ENCODE results near the gene MAPK8. TPM values are rescaled to one million over a fixed set of nuclear protein-coding genes. Genes with fewer than 3 reads are reported as not detected.

MAPK8 gene
- polyA plus RNA-seq, 3 donors, result 18.4 to 21.1 (median 18.5) TPM

- Histone ChIP-seq H3K79me2 (ENCODE audit: insufficient read depth, low read length) (no peaks in the 10 kb centered on the region), H3K36me3 (replicated peaks in 1 of 2; ENCODE audit: control insufficient read depth in 1 of 2, insufficient read depth in 2 of 2, low read length in 2 of 2) (peaks cover 9 to 37% of the 10 kb centered on the region in 2 donors), H3K4me1 (ENCODE audit: control insufficient read depth in 1 of 2, insufficient read depth in 2 of 2, low read length in 2 of 2) (no peaks in the 10 kb centered on the region), H3K27ac (ENCODE audit: low read depth in 1 of 2, low read length in 2 of 2) (no peak overlapping the region), H3K9me3 (replicated peaks in 1 of 2; ENCODE audit: control insufficient read depth in 1 of 2, insufficient read depth in 1 of 2, low read length in 2 of 2) (no peaks in the 10 kb centered on the region), H3K4me2 (replicated peaks; ENCODE audit: extremely low read depth, low read length, poor library complexity, severe bottlenecking) (no peak overlapping the region), H2AFZ (ENCODE audit: insufficient read depth, low read depth, low read length, poor library complexity, severe bottlenecking) (no peak overlapping the region), H3K9ac (ENCODE audit: insufficient read depth, low read length, poor library complexity, severe bottlenecking) (no peak overlapping the region), H3K4me3 (replicated peaks in 1 of 3; ENCODE audit: low read depth in 2 of 3, low read length in 3 of 3) (no peak overlapping the region), H3K27me3 (ENCODE audit: control insufficient read depth in 2 of 2, insufficient read depth in 2 of 2, low read length in 2 of 2) (no peaks in the 10 kb centered on the region), H4K20me1 (ENCODE audit: insufficient read depth, low read length) (no peaks in the 10 kb centered on the region)
- TF ChIP-seq CTCF (IDR thresholded peaks at IDR 0.05), result no peak
- H3K4me3 Mint-ChIP-seq, result no peak overlapping the region
- H3K27ac Mint-ChIP-seq, result no peak overlapping the region
- intact Hi-C loops (cut with micrococcal nuclease), result no loop called here
- WGBS (ENCODE audit: insufficient coverage), result no CpG with 5 or more reads among the region's 1 CpG
- H3K4me1 Mint-ChIP-seq, result no peaks in the 10 kb centered on the region
- no peaks in the 10 kb centered on the region for H3K9me3 Mint-ChIP-seq
- DNase-seq, result no peak
- peaks cover 39 to 50% of the 10 kb centered on the region in 2 donors for H3K36me3 Mint-ChIP-seq
- H3K27me3 Mint-ChIP-seq (ENCODE audit: low read depth in 3 of 3), result no peaks in the 10 kb centered on the region
These were observed 122.8 kb downstream of the MAPK8 start for GRCh38 chr10:48429309-48429708.

GRCh38 chr10:48430402-48430993 lies 124.0 kb downstream of the MAPK8 start:
- no CpG with 5 or more reads among the region's 4 CpGs for WGBS (ENCODE audit: insufficient coverage)
- Histone ChIP-seq H4K20me1 (ENCODE audit: insufficient read depth, low read length) (no peaks in the 10 kb centered on the region), H2AFZ (ENCODE audit: insufficient read depth, low read depth, low read length, poor library complexity, severe bottlenecking) (no peak overlapping the region), H3K79me2 (ENCODE audit: insufficient read depth, low read length) (no peaks in the 10 kb centered on the region), H3K9ac (ENCODE audit: insufficient read depth, low read length, poor library complexity, severe bottlenecking) (no peak overlapping the region), H3K27me3 (ENCODE audit: control insufficient read depth in 2 of 2, insufficient read depth in 2 of 2, low read length in 2 of 2) (no peaks in the 10 kb centered on the region), H3K9me3 (replicated peaks in 1 of 2; ENCODE audit: control insufficient read depth in 1 of 2, insufficient read depth in 1 of 2, low read length in 2 of 2) (no peaks in the 10 kb centered on the region), H3K36me3 (replicated peaks in 1 of 2; ENCODE audit: control insufficient read depth in 1 of 2, insufficient read depth in 2 of 2, low read length in 2 of 2) (peaks cover 11 to 42% of the 10 kb centered on the region in 2 donors), H3K4me3 (replicated peaks in 1 of 3; ENCODE audit: low read depth in 2 of 3, low read length in 3 of 3) (no peak overlapping the region), H3K4me2 (replicated peaks; ENCODE audit: extremely low read depth, low read length, poor library complexity, severe bottlenecking) (no peak overlapping the region), H3K27ac (ENCODE audit: low read depth in 1 of 2, low read length in 2 of 2) (no peak overlapping the region), H3K4me1 (ENCODE audit: control insufficient read depth in 1 of 2, insufficient read depth in 2 of 2, low read length in 2 of 2) (no peaks in the 10 kb centered on the region)
- Mint-ChIP-seq H3K36me3 (peaks cover 43 to 55% of the 10 kb centered on the region in 2 donors), H3K27ac (no peak overlapping the region), H3K27me3 (ENCODE audit: low read depth in 3 of 3) (no peaks in the 10 kb centered on the region), H3K9me3 (no peaks in the 10 kb centered on the region), H3K4me3 (no peak overlapping the region), H3K4me1 (no peaks in the 10 kb centered on the region)
- TF ChIP-seq CTCF (IDR thresholded peaks at IDR 0.05), result no peak
- intact Hi-C loops (cut with micrococcal nuclease), result no loop called here
- DNase-seq, result no peak
